Right lung (tissue), 5 donors: ENCODE measurements around the gene ASB12. TPM values are rescaled to one million over a fixed set of nuclear protein-coding genes. Genes with fewer than 3 reads are reported as not detected.

Source experiments
- DNase-seq, 2 donors: peaks; one replicate each; pipeline ENCODE4 v3.0.0-alpha.2; 2013
- polyA plus RNA-seq, 5 donors: library from polyadenylated mRNA; unstranded; fragments of 120-200 nt; gene quantifications; one replicate each; pipeline versions ENCODE4 v1.2.1 to v1.2.3, GENCODE V29; 2013; ENCODE audit warnings: inconsistent platforms in 1 of 5, low replicate concordance in 1 of 5; ENCODE audit not compliant: insufficient read length in 5 of 5, insufficient read depth in 1 of 5

The ASB12 gene
- polyA plus RNA-seq, 5 donors, result 0.37 to 1.2 (median 0.63) TPM

DNA sequence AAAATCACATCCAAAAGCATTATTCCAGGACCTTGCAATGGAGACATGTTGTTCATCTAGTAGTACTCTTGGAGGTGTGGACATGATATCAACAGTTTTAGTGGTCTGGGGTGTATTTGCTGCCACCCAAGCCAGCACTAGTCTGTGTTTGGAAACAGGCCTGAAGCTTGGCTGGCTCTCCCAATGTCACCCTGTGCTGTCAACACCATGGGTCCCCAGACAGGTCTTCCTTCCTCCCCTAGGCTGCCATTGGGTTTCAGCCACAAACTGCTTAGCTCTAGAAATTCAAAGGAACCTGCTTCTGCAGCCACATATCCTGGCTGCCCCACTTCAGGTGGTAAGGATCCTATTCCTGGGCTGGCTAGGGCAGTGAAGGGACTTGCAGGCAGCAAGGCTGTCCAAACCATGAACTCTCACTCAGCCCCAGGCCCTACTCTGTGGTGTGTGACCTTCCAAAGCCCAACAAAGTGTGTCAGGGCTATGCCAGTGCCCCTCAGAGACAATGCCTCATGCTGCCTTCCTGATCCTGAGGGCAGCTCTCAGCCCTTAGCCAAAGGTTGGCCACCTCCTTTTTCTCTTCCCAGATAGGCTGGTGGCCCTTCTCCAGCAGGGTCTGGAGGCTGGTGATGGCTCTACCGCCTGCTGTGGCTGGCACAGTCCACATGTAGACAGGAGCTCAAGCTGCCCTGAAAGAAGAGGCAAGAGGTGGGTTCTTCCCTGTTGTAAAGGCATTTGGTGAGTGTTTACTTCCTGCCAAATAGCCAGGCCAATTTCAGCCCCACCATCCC lies 43.2 kb downstream of the ASB12 start:
- no peak for DNase-seq

DNA sequence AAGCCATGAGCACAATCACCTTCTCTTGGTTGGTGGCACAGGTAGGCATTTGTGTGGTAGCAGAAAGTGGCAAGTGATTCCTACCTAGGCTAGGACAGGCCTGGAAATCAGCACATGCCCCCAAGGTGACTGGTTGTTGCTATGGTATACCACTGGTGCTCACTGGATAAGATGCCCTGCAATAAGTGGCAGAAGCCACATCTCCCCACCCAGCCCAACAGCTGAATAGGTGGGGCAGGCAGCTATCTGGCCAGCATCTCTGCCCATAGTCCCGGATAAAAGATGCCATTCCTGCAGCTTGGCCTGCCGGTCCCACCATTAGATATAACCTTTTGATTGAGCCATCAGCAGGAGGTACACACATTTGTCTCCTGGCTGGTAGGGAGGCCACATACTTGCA lies 46.0 kb downstream of the ASB12 start:
- DNase-seq, result no peak

GRCh38 chrX:64182208-64182607 lies 48.2 kb downstream of the ASB12 start:
- no peak for DNase-seq

DNA sequence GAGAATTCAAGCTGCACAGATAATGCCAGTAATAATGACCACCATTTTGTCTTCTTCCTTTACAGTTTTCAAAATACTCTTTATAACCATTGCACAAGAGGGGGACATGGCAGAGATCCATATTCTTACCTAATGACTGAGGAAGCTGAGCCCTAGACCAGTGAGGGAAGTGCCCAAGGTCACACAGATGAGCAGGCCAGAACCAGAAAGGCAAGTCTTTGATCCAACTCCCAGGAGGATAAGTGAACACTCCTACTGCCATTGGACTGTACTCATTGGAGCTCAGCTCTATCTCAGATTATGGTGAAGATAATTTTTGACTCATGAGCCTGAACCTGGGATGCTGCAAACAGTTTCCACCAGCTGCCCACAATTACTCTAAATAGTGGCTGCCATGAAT lies 53.5 kb downstream of the ASB12 start:
- DNase-seq, result no peak

Other genes with a start within 250 kb of the ASB12 start
- gene AMER1, start 24.9 kb downstream of the ASB12 start, polyA plus RNA-seq, result 1 to 10 TPM; 5.9 to 8.3 (median 7.3) TPM
- gene MTMR8, start 164.8 kb upstream of the ASB12 start, polyA plus RNA-seq, result 1 to 10 TPM; 1.1 to 2.2 (median 1.4) TPM